NCI-H345 treated with DMSO at 0.1 percent for 48 hours (cell line): Measurements from ENCODE around the gene ATG9B.

Experiments used
- DNase-seq: peaks from one replicate; lab custom pipeline; 2025; ENCODE audit not compliant: unreplicated experiment; lab: John Stamatoyannopoulos, UW

The ATG9B gene

DNA sequence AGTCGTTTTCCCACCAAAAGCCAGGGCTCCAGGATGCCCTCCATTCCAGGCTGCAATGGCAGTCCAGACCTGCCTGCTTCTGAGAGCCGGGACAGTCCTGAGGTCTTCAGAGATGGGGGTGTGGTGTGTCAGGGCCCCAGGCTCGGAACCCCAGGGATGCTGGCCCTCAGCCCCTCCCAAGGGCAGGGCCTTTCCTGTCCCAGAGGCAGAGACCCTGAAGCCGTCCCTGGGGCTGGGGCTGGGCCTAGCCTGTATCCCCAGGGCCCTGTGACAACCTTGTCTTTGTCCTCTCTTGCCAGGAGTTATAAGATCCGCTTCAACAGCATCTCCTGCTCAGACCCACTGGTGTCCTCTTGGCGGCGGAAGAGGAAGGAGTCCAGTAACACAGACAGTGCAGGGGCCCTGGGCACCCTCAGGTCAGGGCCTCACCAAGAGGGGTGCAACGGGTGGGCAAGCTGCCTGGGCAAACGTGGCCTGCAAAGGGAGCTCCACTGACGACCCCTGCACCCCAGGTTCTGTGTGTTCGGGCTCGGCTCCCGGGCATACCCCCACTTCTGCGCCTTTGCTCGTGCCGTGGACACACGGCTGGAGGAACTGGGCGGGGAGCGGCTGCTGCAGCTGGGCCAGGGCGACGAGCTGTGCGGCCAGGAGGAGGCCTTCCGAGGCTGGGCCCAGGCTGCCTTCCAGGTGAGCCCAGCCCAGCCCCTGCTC, 17.5 kb downstream of the ATG9B start:
- no peak for DNase-seq

DNA sequence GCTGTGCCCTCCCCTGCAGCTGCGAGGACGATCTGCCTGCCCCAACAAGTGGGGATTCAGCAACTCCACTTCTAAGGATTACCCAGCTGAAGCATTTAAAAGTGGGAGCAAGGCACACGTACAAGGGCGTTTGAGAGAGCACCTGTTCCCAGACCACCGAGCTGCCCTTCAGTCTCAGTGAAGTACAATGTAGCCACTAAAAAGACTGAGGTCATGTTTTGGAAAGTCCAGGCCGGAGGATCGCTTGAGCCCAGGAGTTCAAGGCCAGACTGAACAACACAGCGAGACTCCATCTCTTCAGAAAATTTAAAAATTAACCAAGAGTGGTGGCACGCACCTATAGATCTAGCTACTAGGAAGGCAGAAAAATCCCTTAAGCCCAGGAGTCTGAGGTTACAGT, 18.7 kb downstream of the ATG9B start:
- no peak for DNase-seq

DNA sequence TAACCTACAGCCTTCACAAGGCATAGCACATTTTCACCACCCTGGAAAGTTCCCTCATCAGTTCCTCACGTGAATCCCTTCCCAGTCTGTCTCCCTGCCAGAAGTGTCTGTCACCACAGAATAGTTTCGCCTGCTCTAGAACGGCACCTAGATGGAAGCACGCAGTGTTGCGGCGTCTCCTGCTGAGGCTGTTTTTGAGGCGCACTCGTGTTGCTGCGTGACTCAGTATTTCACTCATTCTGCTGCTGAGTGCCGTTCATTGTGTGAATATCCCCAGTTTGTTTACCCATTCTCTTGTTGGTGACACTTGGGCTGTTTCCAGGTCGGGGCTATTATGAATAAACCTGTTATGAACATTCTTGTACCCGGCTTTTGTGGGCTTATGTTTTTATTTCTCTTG, 20.7 kb downstream of the ATG9B start:
- peak; percentile 59 for DNase-seq

DNA sequence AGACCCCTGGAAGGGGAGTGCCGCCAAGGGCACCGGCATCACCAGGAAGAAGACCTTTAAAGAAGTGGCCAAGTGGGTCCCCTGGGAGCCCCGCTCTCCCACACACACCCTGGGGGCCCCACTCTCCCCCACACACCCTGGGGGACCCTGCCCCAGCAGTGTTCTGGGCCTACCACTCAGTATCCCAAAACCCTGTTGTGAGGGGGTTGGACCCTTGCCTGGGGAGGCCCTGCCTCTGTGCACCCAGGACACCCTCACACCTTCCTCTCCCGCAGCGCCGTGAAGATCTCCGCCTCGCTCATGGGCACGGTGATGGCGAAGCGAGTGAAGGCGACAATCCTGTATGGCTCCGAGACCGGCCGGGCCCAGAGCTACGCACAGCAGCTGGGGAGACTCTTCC, 22.7 kb downstream of the ATG9B start:
- DNase-seq, result no peak

- DNase-seq, result no peak
Measured at GRCh38 chr7:151000897-151001495, 23.3 kb downstream of the ATG9B start.

DNA sequence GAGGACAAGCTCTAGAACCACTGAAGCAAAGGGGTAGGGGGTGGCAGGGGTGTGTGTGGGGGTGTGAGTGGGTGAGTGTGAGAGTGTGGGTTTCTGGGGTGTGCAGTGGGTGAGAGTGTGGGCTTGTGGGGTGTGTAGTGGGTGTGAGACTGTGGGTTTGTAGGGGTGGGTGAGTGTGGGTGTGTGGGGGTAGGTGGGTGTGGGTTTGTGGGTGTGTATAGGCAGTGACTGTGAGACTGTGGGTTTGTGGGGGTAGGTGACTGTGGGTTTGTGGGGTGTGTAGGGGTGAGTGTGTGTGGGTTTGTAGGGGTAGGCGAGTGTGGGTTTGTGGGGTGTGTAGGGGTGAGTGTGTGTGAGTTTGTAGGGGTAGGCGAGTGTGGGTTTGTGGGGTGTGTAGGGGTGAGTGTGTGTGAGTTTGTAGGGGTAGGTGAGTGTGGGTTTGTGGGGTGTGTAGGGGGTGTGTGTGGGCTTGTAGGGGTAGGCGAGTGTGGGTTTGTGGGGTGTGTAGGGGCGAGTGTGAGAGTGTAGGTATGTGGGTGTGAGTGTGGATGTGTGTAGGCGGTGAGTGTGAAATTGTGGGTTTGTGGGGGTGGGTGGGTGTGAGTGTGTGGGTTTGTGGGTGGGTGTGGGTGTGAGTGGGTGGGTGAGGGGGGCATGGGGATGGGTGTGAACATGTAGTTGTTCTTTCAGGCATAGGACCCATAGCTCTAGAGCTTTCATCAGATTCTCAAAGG, 24.6 kb downstream of the ATG9B start:
- no peak for DNase-seq

GRCh38 chr7:150999001-150999400, 25.3 kb downstream of the ATG9B start:
- no peak for DNase-seq

DNA sequence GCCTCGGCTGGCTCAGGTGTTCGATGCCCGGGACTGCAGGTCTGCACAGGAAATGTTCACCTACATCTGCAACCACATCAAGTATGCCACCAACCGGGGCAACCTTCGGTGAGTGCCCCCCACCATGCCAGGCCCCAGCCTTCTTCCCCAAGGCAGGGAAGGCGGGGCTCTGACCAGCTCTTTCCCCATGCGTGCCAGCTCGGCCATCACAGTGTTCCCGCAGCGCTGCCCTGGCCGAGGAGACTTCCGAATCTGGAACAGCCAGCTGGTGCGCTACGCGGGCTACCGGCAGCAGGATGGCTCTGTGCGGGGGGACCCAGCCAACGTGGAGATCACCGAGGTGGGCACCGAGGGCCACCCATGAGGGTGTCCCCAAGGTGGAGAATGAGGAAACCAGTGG, 26.0 kb downstream of the ATG9B start:
- DNase-seq, result no peak

- DNase-seq, result no peak
Measured at GRCh38 chr7:150997817-150998216, 26.5 kb downstream of the ATG9B start.

DNA sequence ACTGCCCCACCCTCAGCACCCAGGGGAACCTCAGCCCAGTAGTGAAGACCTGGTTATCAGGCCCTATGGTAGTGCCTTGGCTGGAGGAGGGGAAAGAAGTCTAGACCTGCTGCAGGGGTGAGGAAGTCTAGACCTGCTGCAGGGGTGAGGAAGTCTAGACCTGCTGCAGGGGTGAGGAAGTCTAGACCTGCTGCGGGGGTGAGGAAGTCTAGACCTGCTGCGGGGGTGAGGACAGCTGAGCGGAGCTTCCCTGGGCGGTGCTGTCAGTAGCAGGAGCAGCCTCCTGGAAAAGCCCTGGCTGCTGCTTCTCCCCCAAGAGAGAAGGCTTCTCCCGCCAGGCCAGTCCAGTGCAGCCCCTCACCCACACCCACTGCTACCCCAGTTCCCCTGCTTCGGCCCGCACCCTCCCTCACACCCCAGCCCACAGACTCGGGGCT, 27.2 kb downstream of the ATG9B start:
- no peak for DNase-seq

DNA sequence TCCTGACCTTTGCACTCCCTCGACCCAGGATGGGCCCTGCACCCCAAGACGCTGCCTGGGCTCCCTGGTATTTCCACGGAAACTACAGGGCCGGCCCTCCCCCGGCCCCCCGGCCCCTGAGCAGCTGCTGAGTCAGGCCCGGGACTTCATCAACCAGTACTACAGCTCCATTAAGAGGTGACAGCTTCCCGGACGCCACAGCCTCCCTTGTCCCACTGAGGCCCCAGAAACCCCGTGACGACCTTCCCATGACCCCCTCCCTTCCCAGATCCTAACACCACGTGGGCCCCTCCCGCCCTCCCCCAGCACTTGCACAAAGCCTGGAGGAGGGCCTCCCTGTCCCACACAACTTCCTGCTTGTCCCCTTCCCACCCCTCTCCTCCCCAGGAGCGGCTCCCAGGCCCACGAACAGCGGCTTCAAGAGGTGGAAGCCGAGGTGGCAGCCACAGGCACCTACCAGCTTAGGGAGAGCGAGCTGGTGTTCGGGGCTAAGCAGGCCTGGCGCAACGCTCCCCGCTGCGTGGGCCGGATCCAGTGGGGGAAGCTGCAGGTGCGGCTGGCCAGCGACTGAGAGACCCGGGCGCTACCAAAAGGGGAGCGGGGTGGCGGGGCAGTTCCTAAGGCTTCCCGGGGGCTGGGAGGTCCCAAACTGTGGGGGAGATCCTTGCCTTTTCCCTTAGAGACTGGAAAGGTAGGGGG, 27.8 kb downstream of the ATG9B start:
- DNase-seq, result no peak

DNA sequence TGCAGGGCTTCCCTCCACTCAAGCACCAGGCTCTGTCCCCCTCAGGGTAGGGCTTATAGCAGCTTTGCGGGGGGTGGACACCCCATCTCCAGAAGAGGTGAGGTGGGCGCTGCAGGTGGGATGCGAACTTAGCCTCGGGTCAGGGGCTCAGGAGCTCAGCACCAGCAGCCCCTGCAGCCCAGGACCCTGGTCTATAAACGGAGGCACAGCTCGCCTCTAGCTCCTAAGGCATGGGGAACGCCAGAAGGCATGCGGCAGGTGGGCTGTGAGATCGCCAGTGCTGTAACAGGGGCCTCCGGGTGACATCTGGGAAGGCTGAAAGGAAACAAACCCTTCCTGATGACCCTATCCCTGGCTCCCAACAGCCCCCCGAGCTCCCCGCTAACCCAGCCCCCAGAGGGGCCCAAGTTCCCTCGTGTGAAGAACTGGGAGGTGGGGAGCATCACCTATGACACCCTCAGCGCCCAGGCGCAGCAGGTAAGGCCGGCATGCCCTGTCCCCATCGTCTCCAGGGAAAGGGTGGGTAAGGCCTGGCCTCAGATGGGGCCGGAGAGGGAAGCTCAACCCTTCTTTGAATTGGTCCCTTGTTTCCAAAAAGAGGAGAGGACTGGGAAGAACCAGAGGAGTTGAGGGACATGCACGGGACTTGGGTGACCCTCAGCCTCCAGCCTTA, 29.3 kb downstream of the ATG9B start:
- no peak for DNase-seq

- no peak for DNase-seq
Measured at GRCh38 chr7:150994141-150994837, 30.0 kb downstream of the ATG9B start.

GRCh38 chr7:150993511-150993910, 30.8 kb downstream of the ATG9B start:
- no peak for DNase-seq

DNA sequence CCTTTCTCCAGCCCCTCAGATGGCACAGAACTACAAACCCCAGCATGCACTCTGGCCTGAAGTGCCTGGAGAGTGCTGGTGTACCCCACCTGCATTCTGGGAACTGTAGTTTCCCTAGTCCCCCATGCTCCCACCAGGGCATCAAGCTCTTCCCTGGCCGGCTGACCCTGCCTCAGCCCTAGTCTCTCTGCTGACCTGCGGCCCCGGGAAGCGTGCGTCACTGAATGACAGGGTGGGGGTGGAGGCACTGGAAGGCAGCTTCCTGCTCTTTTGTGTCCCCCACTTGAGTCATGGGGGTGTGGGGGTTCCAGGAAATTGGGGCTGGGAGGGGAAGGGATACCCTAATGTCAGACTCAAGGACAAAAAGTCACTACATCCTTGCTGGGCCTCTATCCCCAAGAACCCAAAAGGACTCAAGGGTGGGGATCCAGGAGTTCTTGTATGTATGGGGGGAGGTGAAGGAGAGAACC, 31.4 kb downstream of the ATG9B start:
- DNase-seq, result no peak

GRCh38 chr7:150992051-150992640, 32.1 kb downstream of the ATG9B start:
- no peak for DNase-seq

GRCh38 chr7:150990416-150991186, 33.7 kb downstream of the ATG9B start, which contains the start of gene NOS3:
NOS3 (plus strand) TSS chr7:150991017; CDS start chr7:150993804, 2,787 bp downstream.
- no peak for DNase-seq

- DNase-seq, result no peak
Measured at GRCh38 chr7:150989456-150989855, 34.8 kb downstream of the ATG9B start.
